ENCODE results near the gene ADAMTS12. TPM values are rescaled to one million over a fixed set of nuclear protein-coding genes. Genes with fewer than 3 reads are reported as not detected.

The ADAMTS12 gene
- total and polyA plus RNA-seq, 10 of the 15 experiments (the other 5 are each of a cell fraction or from before 2014, with no cell fraction given): 0.11 to 35.8 (median 20.7) TPM

- Histone ChIP-seq H3K27me3 (replicated peaks in 1 of 2; ENCODE audit: control insufficient read depth in 2 of 2, insufficient read depth in 2 of 2, low read length in 1 of 2) (no peaks in the 10 kb centered on the region), H3K9ac (ENCODE audit: control insufficient read depth, insufficient read depth, low read length) (no peak overlapping the region), H3K9me3 (replicated peaks; ENCODE audit: control insufficient read depth, insufficient read depth, low read length) (peaks cover 6% of the 10 kb centered on the region; the same call in 2 of the 3 replicates), H3K27ac (ENCODE audit: control insufficient read depth, insufficient read depth) (no peak overlapping the region), H2AFZ (ENCODE audit: control insufficient read depth, low read depth, low read length) (no peak overlapping the region), H3K36me3 (ENCODE audit: control insufficient read depth in 2 of 2, insufficient read depth in 2 of 2, low read length in 1 of 2) (no peaks in the 10 kb centered on the region), H3K4me2 (ENCODE audit: control insufficient read depth, insufficient read depth) (no peak overlapping the region), H3K4me3 (no peak overlapping the region), H4K20me1 (ENCODE audit: control insufficient read depth, insufficient read depth) (no peaks in the 10 kb centered on the region), H3K4me1 (ENCODE audit: control insufficient read depth, insufficient read depth, low read length) (no peaks in the 10 kb centered on the region), H3K79me2 (ENCODE audit: control insufficient read depth, insufficient read depth, low read length) (no peaks in the 10 kb centered on the region)
- DNase-seq (ENCODE audit: low read depth, low spot score) (no peak), FAIRE-seq (no peak), ATAC-seq (no peak)
- ChIA-PET POLR2A (no interaction called here), RAD21 (ENCODE audit: unreplicated experiment) (no interaction called here), SMC1A (ENCODE audit: uncharacterized antibody, unreplicated experiment) (no interaction called here), CTCF (interaction anchor here (1.3 kb wide), 1 partner anchor 243 kb away, joined by 3 read pairs; no protein-coding TSS in a partner anchor)
- intact Hi-C loops (cut with micrococcal nuclease; ENCODE audit: unreplicated experiment): no loop called here
- in situ Hi-C loops (cut with MboI): no loop called here
- no TSS peak for BruUV-seq (replicated peaks)
- TF ChIP-seq MLLT1 (IDR thresholded peaks at IDR 0.05) (no peak), RFX5 (IDR thresholded peaks at IDR 0.05; ENCODE audit: low read depth, low read length) (no peak), HDAC6 (IDR thresholded peaks at IDR 0.05; ENCODE audit: unreplicated experiment) (no peak), SRF (IDR thresholded peaks at IDR 0.05; ENCODE audit: low read depth in 2 of 2, low read length in 2 of 2) (no peak), ZBTB33 (IDR thresholded peaks at IDR 0.05) (no peak)
Measured at GRCh38 chr5:33691856-33692255, 199.9 kb downstream of the ADAMTS12 start.
